IMR-90 (cell line): ENCODE measurements around the gene MPIG6B. TPM values are rescaled to one million over a fixed set of nuclear protein-coding genes. Genes with fewer than 3 reads are reported as not detected.

Experiments used
- ATAC-seq: fragments of 200-7000 bp; cut with Tn5 transposase; 2 replicates; pipeline ENCODE4 v1.9.1; 2020; ENCODE audit warnings: low read depth, mild to moderate bottlenecking, moderate library complexity
- BruUV-seq: library from RNA; stranded (reverse); fragments of 400-500 nt; replicated peaks from 2 replicates; lab custom pipeline; 2021; lab: Mats Ljungman, UMichigan
- CTCF ChIA-PET: fragments of 300-600 bp; formaldehyde crosslinking; extraction: SDS; loops from one replicate; lab custom pipeline; 2021; ENCODE audit warnings: antibody characterized with exemption; lab: Yijun Ruan, JAX
- POLR2A ChIA-PET: fragments of 300-600 bp; sonication (Branson Sonifier 250); formaldehyde crosslinking; loops from one replicate; lab custom pipeline; 2022; ENCODE audit warnings: antibody characterized with exemption; ENCODE audit not compliant: unreplicated experiment; lab: Charles Lee
- DNase-seq: peaks from one replicate; pipeline ENCODE4 v3.0.0; 2013
- H2AFZ ChIP-seq: replicated peaks from 2 replicates; pipeline ENCODE3; 2013; ENCODE audit warnings: low read length, mild to moderate bottlenecking; ENCODE audit not compliant: poor library complexity
- H2AK5ac ChIP-seq: 2 replicates; pipeline ENCODE4 v1.6.1; 2013; ENCODE audit warnings: low read depth, low read length, inconsistent platforms
- H2AK9ac ChIP-seq: replicated peaks from 2 replicates; pipeline ENCODE3; 2013; ENCODE audit warnings: mild to moderate bottlenecking, low read depth, low read length, moderate library complexity; ENCODE audit not compliant: poor library complexity
- H2BK120ac ChIP-seq: 2 replicates; pipeline ENCODE4 v1.6.1; 2013; ENCODE audit warnings: low read depth, low read length, inconsistent platforms
- H2BK15ac ChIP-seq: 3 replicates; pipeline ENCODE4 v1.6.1; 2013; ENCODE audit warnings: low read depth, low read length, inconsistent platforms
- H2BK20ac ChIP-seq: 2 replicates; pipeline ENCODE4 v1.6.1; 2013; ENCODE audit warnings: low read depth, mild to moderate bottlenecking, inconsistent platforms, low read length, moderate library complexity
- H2BK5ac ChIP-seq: 2 replicates; pipeline ENCODE4 v1.6.1; 2013; ENCODE audit warnings: mild to moderate bottlenecking, low read depth, low read length, inconsistent platforms; ENCODE audit not compliant: poor library complexity, severe bottlenecking
- H3K14ac ChIP-seq: replicated peaks from 2 replicates; pipeline ENCODE4 v1.6.1; 2013; ENCODE audit warnings: low read depth, low read length, inconsistent platforms
- H3K18ac ChIP-seq: 2 replicates; pipeline ENCODE4 v1.6.1; 2013; ENCODE audit warnings: low read depth, low read length, control low read depth
- H3K23ac ChIP-seq: 2 replicates; pipeline ENCODE4 v1.6.1; 2013; ENCODE audit warnings: low read depth, low read length, inconsistent platforms
- H3K27ac ChIP-seq: 2 replicates; pipeline ENCODE4 v1.5.1; 2013; ENCODE audit warnings: mild to moderate bottlenecking, control low read depth, low read length; ENCODE audit not compliant: insufficient read depth
- H3K27me3 ChIP-seq: 2 replicates; pipeline ENCODE4 v1.6.1; 2013; ENCODE audit warnings: low read length; ENCODE audit not compliant: control insufficient read depth, insufficient read depth
- H3K36me3 ChIP-seq: 2 replicates; pipeline ENCODE4 v1.6.1; 2013; ENCODE audit warnings: low read length, mixed read lengths; ENCODE audit not compliant: control insufficient read depth, insufficient read depth
- H3K4ac ChIP-seq: 2 replicates; pipeline ENCODE4 v1.6.1; 2013; ENCODE audit warnings: low read depth, low read length, inconsistent platforms
- H3K4me1 ChIP-seq: 2 replicates; pipeline ENCODE4 v1.6.1; 2013; ENCODE audit warnings: low read length, mixed read lengths; ENCODE audit not compliant: control insufficient read depth, insufficient read depth
- H3K4me2 ChIP-seq: 2 replicates; pipeline ENCODE4 v1.6.1; 2013; ENCODE audit warnings: low read depth, mild to moderate bottlenecking, control low read depth, low read length, moderate library complexity
- H3K4me3 ChIP-seq: 2 replicates; pipeline ENCODE4 v1.5.1; 2013; ENCODE audit warnings: low read depth, mild to moderate bottlenecking, control low read depth, low read length, moderate library complexity; ENCODE audit not compliant: insufficient read depth
- H3K56ac ChIP-seq: 2 replicates; pipeline ENCODE4 v1.6.1; 2013; ENCODE audit warnings: low read length, inconsistent platforms; ENCODE audit not compliant: insufficient read depth; ENCODE audit errors: extremely low read depth
- H3K79me1 ChIP-seq, 2 experiments: 2 replicates each; pipeline ENCODE4 v1.6.1; 2013; ENCODE audit warnings: low read length in 2 of 2, inconsistent platforms in 1 of 2, low read depth in 1 of 2
- H3K9ac ChIP-seq: 2 replicates; pipeline ENCODE4 v1.6.1; 2013; ENCODE audit warnings: low read depth, low read length, control low read depth
- H3K9me1 ChIP-seq: 2 replicates; pipeline ENCODE4 v1.6.1; 2013; ENCODE audit warnings: low read length, inconsistent platforms; ENCODE audit not compliant: insufficient read depth
- H3K9me3 ChIP-seq: 2 replicates; pipeline ENCODE4 v1.6.1; 2013; ENCODE audit warnings: low read length; ENCODE audit not compliant: control insufficient read depth, insufficient read depth
- H4K20me1 ChIP-seq: 2 replicates; pipeline ENCODE4 v1.6.1; 2013; ENCODE audit warnings: low read length, inconsistent platforms; ENCODE audit not compliant: insufficient read depth
- H4K5ac ChIP-seq: 2 replicates; pipeline ENCODE4 v1.6.1; 2013; ENCODE audit warnings: mild to moderate bottlenecking, low read depth, low read length, control low read depth
- H4K8ac ChIP-seq, 2 experiments: 2 replicates each; pipeline ENCODE4 v1.6.1; 2013; ENCODE audit warnings: low read depth in 2 of 2, low read length in 2 of 2, control low read depth in 1 of 2, inconsistent platforms in 1 of 2
- H4K91ac ChIP-seq: 2 replicates; pipeline ENCODE4 v1.6.1; 2013; ENCODE audit warnings: low read depth, low read length, inconsistent platforms; ENCODE audit not compliant: insufficient read depth
- BHLHE40 ChIP-seq: fragments of 150-350 bp; IDR thresholded peaks from 2 replicates; pipeline ENCODE4 v1.6.1; 2016; ENCODE audit warnings: mild to moderate bottlenecking, low read depth, low read length
- CEBPB ChIP-seq: IDR thresholded peaks from 2 replicates; pipeline ENCODE4 v1.6.1; 2012; ENCODE audit warnings: low read depth, low read length, improper control_type of control experiment
- CHD1 ChIP-seq: IDR thresholded peaks from 2 replicates; pipeline ENCODE4 v1.6.1; 2012; ENCODE audit warnings: low read depth, low read length, improper control_type of control experiment
- CTCF ChIP-seq: conservative IDR thresholded peaks from 2 replicates; pipeline ENCODE4 v1.5.1; 2012; ENCODE audit warnings: mild to moderate bottlenecking, low read depth, low read length, improper control_type of control experiment
- ELK1 ChIP-seq: fragments of 150-350 bp; IDR thresholded peaks from 2 replicates; pipeline ENCODE4 v1.6.1; 2016; ENCODE audit warnings: low read depth, mild to moderate bottlenecking, low read length, moderate library complexity, borderline replicate concordance
- FOS ChIP-seq: fragments of 150-350 bp; IDR thresholded peaks from 2 replicates; pipeline ENCODE4 v1.6.1; 2016; ENCODE audit warnings: low read depth, low read length
- MAFK ChIP-seq: IDR thresholded peaks from 2 replicates; pipeline ENCODE4 v1.6.1; 2012; ENCODE audit warnings: low read depth, low read length, improper control_type of control experiment
- MAZ ChIP-seq: IDR thresholded peaks from 2 replicates; pipeline ENCODE4 v1.6.1; 2012; ENCODE audit warnings: low read depth, mild to moderate bottlenecking, low read length, improper control_type of control experiment, moderate library complexity, borderline replicate concordance
- MXI1 ChIP-seq: IDR thresholded peaks from 2 replicates; pipeline ENCODE4 v1.6.1; 2012; ENCODE audit warnings: low read depth, mild to moderate bottlenecking, low read length, moderate library complexity, borderline replicate concordance
- NFE2L2 ChIP-seq: fragments of 150-350 bp; IDR thresholded peaks from 2 replicates; pipeline ENCODE4 v1.6.1; 2016; ENCODE audit warnings: low read depth, mild to moderate bottlenecking, low read length
- POLR2A ChIP-seq: IDR thresholded peaks from 2 replicates; pipeline ENCODE4 v1.6.1; 2012; ENCODE audit warnings: mild to moderate bottlenecking, low read depth, low read length
- RAD21 ChIP-seq: IDR thresholded peaks from 2 replicates; pipeline ENCODE4 v1.6.1; 2012; ENCODE audit warnings: low read length, improper control_type of control experiment
- RCOR1 ChIP-seq: IDR thresholded peaks from 2 replicates; pipeline ENCODE4 v1.6.1; 2012; ENCODE audit warnings: mild to moderate bottlenecking, low read length, improper control_type of control experiment; ENCODE audit not compliant: insufficient replicate concordance
- RFX5 ChIP-seq: IDR thresholded peaks from 2 replicates; pipeline ENCODE4 v1.8.0; 2012; ENCODE audit warnings: low read depth, mild to moderate bottlenecking, low read length, moderate library complexity
- SMC3 ChIP-seq: fragments of 150-350 bp; IDR thresholded peaks from 2 replicates; pipeline ENCODE4 v1.6.1; 2016; ENCODE audit warnings: low read depth, mild to moderate bottlenecking, antibody characterized with exemption, low read length, moderate library complexity
- USF2 ChIP-seq: fragments of 150-350 bp; IDR thresholded peaks from 2 replicates; pipeline ENCODE4 v1.6.1; 2017; ENCODE audit warnings: mild to moderate bottlenecking, antibody characterized with exemption, low read length, low read depth
- WGBS, 2 experiments: methylation state at CpG; one replicate each; pipeline versions ENCODE4 v1.1.5 to v1.1.7; 2013; ENCODE audit warnings: missing lambda C conversion rate in 2 of 2; ENCODE audit not compliant: insufficient read length in 1 of 2; ENCODE audit errors: extremely low coverage in 2 of 2; 5-methylcytosine and 5-hydroxymethylcytosine counted together
- dilution Hi-C: fragments of 300-500 bp; cut with HindIII; formaldehyde crosslinking; loops from one replicate; pipeline ENCODE4 v1.14.3; 2018; ENCODE audit warnings: low sequenced_read_pairs; ENCODE audit not compliant: unreplicated experiment
- in situ Hi-C: fragments of 300-500 bp; cut with MboI; formaldehyde crosslinking; loops from 3 replicates; pipeline ENCODE4 v1.14.3; 2019; ENCODE audit warnings: low sequenced_read_pairs, inconsistent platforms, mixed read lengths
- intact Hi-C: fragments of 100-400 bp; cut with micrococcal nuclease; formaldehyde crosslinking; loops from 2 replicates; pipeline ENCODE4 v1.10.0; 2022
- polyA plus RNA-seq, 3 experiments: library from polyadenylated mRNA; depleted of rRNA; stranded (reverse); fragments of >200 nt; gene quantifications; 2 replicates each; pipeline ENCODE4 v1.2.3, GENCODE V29; 2012; ENCODE audit warnings: low replicate concordance in 1 of 3
- total RNA-seq: library from RNA; depleted of rRNA; stranded (reverse); fragments of >200 nt; gene quantifications from 2 replicates; pipeline ENCODE4 v1.2.3, GENCODE V29; 2012

MPIG6B gene
- total and polyA plus RNA-seq, 2 of the 4 experiments (the other 2 are of a cell fraction): not detected

GRCh38 chr6:31702405-31702818, 20.8 kb upstream of the MPIG6B start:
- H3K27me3 ChIP-seq: no peaks in the 10 kb centered on the region
- 0% methylated on average over 1 of the region's 10 CpGs; no CpG with 5 or more reads in 1 of the 2 experiments for WGBS, 2 experiments
- H3K4me2 ChIP-seq: peak overlapping the region; percentile 97
- H3K36me3 ChIP-seq: peaks cover 12% of the 10 kb centered on the region
- H3K4ac ChIP-seq: peak overlapping the region; percentile 70
- 0 out of 2 replicates have a peak, but pooled peaks cover 11% of the 10 kb centered on the region for H4K20me1 ChIP-seq
- H4K91ac ChIP-seq: peak overlapping the region; percentile 65
- peak overlapping the region; percentile 77 for H3K9ac ChIP-seq
- dilution Hi-C loops: no loop called here
- no peak for DNase-seq
- peaks cover 10% of the 10 kb centered on the region for H3K9me1 ChIP-seq
- peak overlapping the region; percentile 6 for H2AK5ac ChIP-seq
- H3K4me3 ChIP-seq: peak overlapping the region; percentile 67
- H3K14ac ChIP-seq: peak overlapping the region; percentile 88
- ChIA-PET CTCF (interaction anchor here (1.1 to 1.3 kb wide), 2 partner anchors 13 to 89 kb away, joined by 3 read pairs; no protein-coding TSS in a partner anchor), POLR2A (interaction anchor here (0.9 to 1.2 kb wide), 2 partner anchors 28 to 42 kb away, joined by 3 read pairs; partner anchors contain the start of gene C6orf47)
- H4K8ac ChIP-seq: peak overlapping the region; percentile 43 to 70; a peak in 3 of 4 replicates
- peaks cover 6% of the 10 kb centered on the region for H3K4me1 ChIP-seq
- H2BK15ac ChIP-seq: no peak overlapping the region
- BruUV-seq: TSS peak; percentile 87
- H2AK9ac ChIP-seq: peak overlapping the region; percentile 88
- H3K56ac ChIP-seq: peak overlapping the region; percentile 77
- peak overlapping the region; percentile 13 for H4K5ac ChIP-seq
- peak overlapping the region; percentile 79 for H2BK5ac ChIP-seq
- peak overlapping the region; percentile 34 for H3K18ac ChIP-seq
- H2BK120ac ChIP-seq: no peak overlapping the region; the same call in 1 of the 2 replicates
- peak overlapping the region; percentile 82 for H3K27ac ChIP-seq
- no peak overlapping the region for H2BK20ac ChIP-seq
- in situ Hi-C loops: no loop called here
- peak overlapping the region; percentile 92 for H2AFZ ChIP-seq
- peak; percentile 16 for ATAC-seq
- TF ChIP-seq FOS: no peak
- TF ChIP-seq ELK1: no peak
- no peak for TF ChIP-seq MXI1
- no peak for TF ChIP-seq POLR2A
- no peak for TF ChIP-seq CHD1
- TF ChIP-seq CTCF: no peak
- no peak for TF ChIP-seq CEBPB
- TF ChIP-seq RFX5: no peak
- no peak for TF ChIP-seq USF2
- no peak; the same call in 1 of the 2 replicates for TF ChIP-seq RAD21
- TF ChIP-seq BHLHE40: no peak
- no peak for TF ChIP-seq MAFK
- no peak for TF ChIP-seq MAZ
- TF ChIP-seq SMC3: no peak
- no peak for TF ChIP-seq RCOR1
- no peak for TF ChIP-seq NFE2L2
- peak overlapping the region; percentile 78 for H3K23ac ChIP-seq
- H3K9me3 ChIP-seq: no peaks in the 10 kb centered on the region
- peaks cover 21 to 41% of the 10 kb centered on the region in 2 experiments for H3K79me1 ChIP-seq
- intact Hi-C loops: loop anchor here (2.0 kb wide), 2 partner anchors 28 to 128 kb away; no protein-coding TSS in a partner anchor
